ENCODE measurements around the gene ZNF580.

Gene ZNF580

GRCh38 chr19:55611300-55611982, 29.4 kb upstream of the ZNF580 start:
- H3K4me3 ChIP-seq (ENCODE audit: severe bottlenecking), result no peak overlapping the region
- ATAC-seq (ENCODE audit: low read depth) (no peak), DNase-seq (ENCODE audit: low spot score) (no peak)
- H3K27ac ChIP-seq (ENCODE audit: poor library complexity, severe bottlenecking), result no peak overlapping the region
- no peaks in the 10 kb centered on the region for H3K9me3 ChIP-seq (ENCODE audit: severe bottlenecking)
- peaks cover 5% of the 10 kb centered on the region for H3K4me1 ChIP-seq (ENCODE audit: insufficient read depth, poor library complexity, severe bottlenecking)
- H3K27me3 ChIP-seq (ENCODE audit: insufficient read depth, poor library complexity, severe bottlenecking), result no peaks in the 10 kb centered on the region
- no peak for TF ChIP-seq CTCF (IDR thresholded peaks at IDR 0.05; ENCODE audit: poor library complexity, severe bottlenecking)
- peaks cover 38% of the 10 kb centered on the region for H3K36me3 ChIP-seq (ENCODE audit: low read depth)

DNA sequence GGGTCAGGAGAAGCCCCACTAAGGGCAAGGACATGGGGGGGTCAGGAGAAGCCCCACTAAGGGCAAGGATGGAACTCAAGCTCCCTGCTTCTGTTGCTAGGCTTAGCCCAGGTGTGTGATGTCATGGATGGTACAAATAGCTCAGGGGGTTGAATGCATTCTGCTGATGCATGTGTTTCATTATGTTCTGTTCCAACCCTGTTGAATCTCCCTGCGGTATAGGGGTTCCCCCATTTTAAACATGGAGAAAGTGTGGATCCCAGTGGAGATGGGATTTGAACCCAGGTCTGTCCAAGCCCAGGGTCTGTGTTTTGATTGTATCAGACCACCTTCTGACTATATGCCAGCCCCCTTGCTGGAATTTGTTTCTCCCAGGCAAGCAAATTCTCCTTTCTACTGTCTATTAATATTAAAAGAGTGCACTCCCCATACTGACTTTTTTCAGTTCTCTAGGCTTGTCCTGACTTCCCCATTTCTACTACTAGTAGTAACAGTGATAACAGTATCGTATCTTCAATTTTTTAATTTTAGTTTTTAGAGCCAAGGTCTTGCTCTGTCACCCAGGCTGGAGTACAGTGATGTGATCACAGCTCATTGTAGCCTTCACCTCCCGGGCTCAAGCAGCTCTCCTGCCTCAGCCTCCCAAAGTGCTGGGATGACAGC, 28.7 kb upstream of the ZNF580 start:
- Histone ChIP-seq H3K27ac (ENCODE audit: poor library complexity, severe bottlenecking) (no peak overlapping the region), H3K9me3 (ENCODE audit: severe bottlenecking) (no peaks in the 10 kb centered on the region), H3K4me3 (ENCODE audit: severe bottlenecking) (no peak overlapping the region), H3K27me3 (ENCODE audit: insufficient read depth, poor library complexity, severe bottlenecking) (no peaks in the 10 kb centered on the region), H3K36me3 (ENCODE audit: low read depth) (peaks cover 36% of the 10 kb centered on the region), H3K4me1 (ENCODE audit: insufficient read depth, poor library complexity, severe bottlenecking) (no peaks in the 10 kb centered on the region)
- ATAC-seq (ENCODE audit: low read depth) (no peak), DNase-seq (ENCODE audit: low spot score) (no peak)
- TF ChIP-seq CTCF (IDR thresholded peaks at IDR 0.05; ENCODE audit: poor library complexity, severe bottlenecking), result no peak

- peaks cover 37% of the 10 kb centered on the region for H3K36me3 ChIP-seq (ENCODE audit: low read depth)
- no peak overlapping the region for H3K27ac ChIP-seq (ENCODE audit: poor library complexity, severe bottlenecking)
- H3K9me3 ChIP-seq (ENCODE audit: severe bottlenecking), result no peaks in the 10 kb centered on the region
- TF ChIP-seq CTCF (IDR thresholded peaks at IDR 0.05; ENCODE audit: poor library complexity, severe bottlenecking), result no peak
- no peaks in the 10 kb centered on the region for H3K27me3 ChIP-seq (ENCODE audit: insufficient read depth, poor library complexity, severe bottlenecking)
- H3K4me3 ChIP-seq (ENCODE audit: severe bottlenecking), result no peak overlapping the region
- ATAC-seq (ENCODE audit: low read depth) (no peak), DNase-seq (ENCODE audit: low spot score) (no peak)
- H3K4me1 ChIP-seq (ENCODE audit: insufficient read depth, poor library complexity, severe bottlenecking), result no peaks in the 10 kb centered on the region
Measured at GRCh38 chr19:55613396-55613795, 27.4 kb upstream of the ZNF580 start.

DNA sequence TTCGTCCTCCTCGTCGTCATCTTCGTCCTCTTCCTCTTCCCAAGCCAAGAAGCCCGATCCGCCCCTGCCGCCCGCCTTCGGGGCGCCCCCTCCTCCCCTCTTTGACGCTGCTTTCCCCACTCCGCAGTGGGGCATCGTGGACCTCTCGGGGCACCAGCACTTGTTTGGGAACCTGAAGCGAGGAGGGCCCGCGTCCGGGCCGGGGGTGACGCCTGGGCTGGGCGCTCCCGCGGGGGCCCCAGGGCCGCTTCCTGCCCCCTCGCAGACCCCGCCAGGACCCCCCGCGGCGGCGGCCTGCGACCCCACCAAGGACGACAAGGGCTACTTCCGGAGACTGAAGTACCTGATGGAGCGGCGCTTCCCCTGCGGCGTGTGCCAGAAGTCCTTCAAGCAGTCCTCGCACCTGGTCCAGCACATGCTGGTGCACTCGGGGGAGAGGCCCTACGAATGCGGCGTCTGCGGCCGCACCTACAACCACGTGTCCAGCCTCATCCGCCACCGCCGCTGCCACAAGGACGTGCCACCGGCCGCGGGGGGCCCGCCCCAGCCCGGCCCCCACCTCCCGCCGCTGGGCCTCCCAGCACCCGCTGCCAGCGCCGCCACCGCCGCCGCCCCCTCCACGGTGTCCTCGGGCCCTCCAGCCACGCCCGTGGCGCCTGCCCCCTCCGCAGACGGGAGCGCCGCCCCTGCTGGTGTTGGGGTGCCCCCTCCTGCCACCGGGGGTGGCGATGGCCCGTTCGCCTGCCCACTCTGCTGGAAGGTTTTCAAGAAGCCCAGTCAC, 26.7 kb upstream of the ZNF580 start:
- no peak for TF ChIP-seq CTCF (IDR thresholded peaks at IDR 0.05; ENCODE audit: poor library complexity, severe bottlenecking)
- H3K4me3 ChIP-seq (ENCODE audit: severe bottlenecking), result no peak overlapping the region
- ATAC-seq (ENCODE audit: low read depth) (no peak), DNase-seq (ENCODE audit: low spot score) (no peak)
- no peak overlapping the region for H3K27ac ChIP-seq (ENCODE audit: poor library complexity, severe bottlenecking)
- H3K4me1 ChIP-seq (ENCODE audit: insufficient read depth, poor library complexity, severe bottlenecking), result no peaks in the 10 kb centered on the region
- H3K27me3 ChIP-seq (ENCODE audit: insufficient read depth, poor library complexity, severe bottlenecking), result no peaks in the 10 kb centered on the region
- peaks cover 32% of the 10 kb centered on the region for H3K36me3 ChIP-seq (ENCODE audit: low read depth)
- no peaks in the 10 kb centered on the region for H3K9me3 ChIP-seq (ENCODE audit: severe bottlenecking)

All from RWPE2 (cell line).